GM18909 (cell line): ENCODE results near the gene DOCK4.

ENCODE experiments used
- ATAC-seq: cut with Tn5 transposase; IDR thresholded peaks from one replicate; pipeline ENCODE4 v1.9.1; 2021; ENCODE audit warnings: mild to moderate bottlenecking; ENCODE audit not compliant: unreplicated experiment, poor library complexity

The DOCK4 gene

DNA sequence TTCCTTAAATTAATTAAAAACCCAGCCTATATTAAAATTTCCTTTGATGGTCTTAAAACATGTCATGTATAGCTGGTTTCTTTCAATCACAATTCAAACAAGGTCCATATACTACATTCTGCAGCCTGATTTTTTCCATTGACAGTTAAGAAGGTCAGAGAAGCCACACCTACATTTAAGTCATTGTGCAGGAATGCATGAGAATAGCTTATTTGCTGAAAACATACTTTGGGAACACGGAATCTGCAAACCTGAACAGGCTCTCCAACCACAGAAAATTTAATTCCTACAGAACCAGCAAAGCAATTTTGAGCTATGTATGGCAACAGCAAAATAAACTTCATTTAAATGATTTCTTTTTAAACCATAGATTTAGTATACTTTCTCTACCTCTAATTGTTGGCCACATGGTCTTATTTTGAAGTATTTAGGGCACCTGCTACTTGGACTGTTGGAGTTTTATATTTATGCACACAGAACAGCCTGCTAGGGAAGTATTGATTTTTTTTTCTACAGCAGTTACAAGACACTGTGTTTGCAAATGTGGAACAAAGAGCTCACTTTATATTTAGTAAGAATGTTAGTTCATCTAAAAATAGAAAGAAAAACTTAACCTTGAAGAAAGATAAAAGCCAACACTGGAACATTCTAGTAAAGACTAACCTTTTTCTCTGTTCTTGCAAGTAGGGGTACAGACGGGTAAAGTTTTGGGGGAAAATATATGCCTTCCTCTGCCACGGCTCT is 403.0 kb downstream of the DOCK4 start:
- no peak for ATAC-seq

DNA sequence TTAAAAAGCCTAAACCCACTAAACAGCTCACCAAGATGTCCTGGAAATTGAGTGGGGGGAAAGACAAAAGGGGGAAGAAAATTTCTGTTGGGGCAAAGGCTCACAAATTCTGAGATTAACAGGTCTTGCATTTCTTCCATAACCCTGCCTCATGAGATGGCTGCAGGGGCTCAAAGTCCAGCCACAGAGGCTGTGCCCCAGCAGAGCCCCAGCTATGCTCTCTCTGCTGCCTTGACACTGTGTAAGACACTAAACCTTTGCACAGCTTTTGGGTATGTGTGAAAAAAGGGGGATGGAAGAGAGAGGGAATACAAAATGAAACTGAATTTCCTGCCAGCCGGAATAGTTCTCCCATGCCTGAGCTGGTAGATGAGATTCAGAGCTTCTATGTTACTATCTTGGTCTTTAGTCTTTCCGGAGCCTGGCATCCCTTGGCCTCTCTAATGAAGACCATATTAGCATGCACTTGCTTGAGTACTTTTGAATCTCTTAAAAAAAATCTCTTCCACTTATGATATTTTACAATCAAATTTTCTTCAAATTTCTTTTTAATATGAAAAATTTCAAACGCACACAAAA is 403.9 kb downstream of the DOCK4 start:
- ATAC-seq: no peak

DNA sequence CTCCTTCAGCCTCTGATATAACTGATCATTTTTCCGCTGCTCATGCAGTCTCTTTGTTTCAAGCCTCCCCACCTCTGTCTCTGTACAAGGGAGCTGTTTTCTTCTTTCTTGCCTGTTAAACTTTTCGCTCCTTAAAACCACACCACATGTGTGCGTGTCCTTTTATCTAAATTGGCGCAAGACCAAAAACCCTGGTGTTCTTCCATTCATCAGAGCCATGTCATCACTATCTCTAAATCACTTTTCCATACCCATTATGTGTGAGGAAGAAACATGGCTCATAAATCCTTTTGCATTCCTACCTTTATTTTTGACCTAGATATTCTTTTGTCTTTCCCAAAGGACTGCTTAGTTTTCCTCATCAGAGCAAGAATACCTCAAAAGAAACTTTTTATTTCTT is 404.9 kb downstream of the DOCK4 start:
- ATAC-seq: no peak

DNA sequence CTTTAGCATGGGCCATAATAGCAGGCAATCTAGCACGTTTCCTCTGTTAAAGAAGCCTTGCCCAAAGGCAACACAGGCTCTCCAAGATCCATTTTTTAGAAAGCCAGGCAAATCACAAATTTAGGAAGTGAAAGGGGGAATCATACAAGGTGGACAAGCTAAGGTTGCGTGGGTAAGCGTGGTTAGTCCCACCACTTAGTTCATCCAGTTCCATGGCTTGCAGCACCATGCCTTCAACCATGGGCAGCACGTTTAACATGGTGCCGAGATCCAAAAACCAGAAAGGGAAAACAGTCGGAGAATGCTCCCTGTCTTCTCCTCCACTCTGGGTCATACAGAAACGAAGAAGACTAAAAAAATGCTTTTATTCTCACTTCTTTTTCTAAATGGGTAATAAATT is 409.5 kb downstream of the DOCK4 start:
- ATAC-seq: no peak

DNA sequence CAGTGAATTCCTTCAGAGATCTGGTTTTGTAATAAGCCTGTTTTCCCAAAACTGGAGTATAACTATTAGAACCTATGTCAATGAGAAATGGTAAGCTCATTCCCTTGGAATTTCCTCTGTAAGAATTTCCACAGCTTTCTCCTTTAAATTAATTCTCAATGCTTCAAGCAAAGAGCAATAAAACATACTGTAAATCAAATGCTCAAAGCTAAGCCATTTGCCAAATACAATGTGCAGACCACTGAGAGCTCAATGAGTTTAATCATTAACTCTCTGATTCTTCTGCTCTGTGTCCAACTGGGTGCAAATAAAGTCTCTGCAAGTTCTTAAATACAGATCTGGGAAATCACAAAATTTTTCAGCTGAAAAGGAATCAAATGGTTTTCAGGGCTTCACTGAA is 416.3 kb downstream of the DOCK4 start:
- ATAC-seq: no peak

DNA sequence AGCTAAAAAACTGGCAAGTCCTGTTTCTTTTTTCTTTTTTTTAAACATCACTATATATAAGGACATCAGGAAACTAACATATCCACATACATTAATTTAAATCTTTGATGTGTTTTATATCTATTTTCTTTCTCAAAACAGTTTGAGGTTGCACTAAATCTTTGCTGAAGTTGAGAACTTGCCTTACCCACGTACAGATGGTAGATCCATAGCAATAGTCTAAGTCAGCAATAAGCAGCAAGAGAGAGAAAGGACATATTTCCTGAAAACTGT is 417.2 kb downstream of the DOCK4 start:
- no peak for ATAC-seq

DNA sequence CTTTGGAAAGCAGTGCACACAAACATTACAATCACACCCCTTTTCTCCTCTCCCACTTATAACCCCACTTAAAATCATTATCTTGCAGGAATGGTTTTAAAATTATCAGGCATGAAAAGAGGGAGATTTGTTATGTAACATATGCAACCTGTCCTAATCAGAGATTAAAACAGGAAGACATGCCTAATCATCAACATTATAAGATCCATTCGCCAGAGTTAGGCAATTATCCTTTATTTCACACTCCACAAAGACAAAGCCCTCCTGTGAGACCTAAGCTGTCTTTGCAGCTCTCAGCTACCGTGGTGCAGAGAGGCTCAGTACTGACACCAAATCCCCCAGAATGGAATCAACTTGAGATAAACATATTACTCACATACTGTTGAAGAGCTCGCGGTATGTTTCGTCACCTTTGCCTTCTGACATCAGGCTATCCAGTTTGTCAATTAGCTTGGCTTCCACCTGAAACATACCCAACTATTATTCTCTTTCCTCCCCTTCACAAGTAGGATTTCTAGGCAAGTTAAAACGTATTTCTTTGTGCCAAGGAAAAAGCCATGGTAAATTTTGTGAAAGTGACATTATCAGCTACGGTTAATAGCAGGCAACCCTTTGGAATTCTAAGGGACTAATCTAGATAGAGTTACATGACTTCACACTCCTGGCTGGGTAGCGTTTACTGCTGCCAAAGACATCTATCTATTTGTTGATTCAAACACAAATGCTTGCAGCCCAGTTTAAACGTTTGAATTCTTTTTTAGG is 417.7 kb downstream of the DOCK4 start:
- no peak for ATAC-seq

DNA sequence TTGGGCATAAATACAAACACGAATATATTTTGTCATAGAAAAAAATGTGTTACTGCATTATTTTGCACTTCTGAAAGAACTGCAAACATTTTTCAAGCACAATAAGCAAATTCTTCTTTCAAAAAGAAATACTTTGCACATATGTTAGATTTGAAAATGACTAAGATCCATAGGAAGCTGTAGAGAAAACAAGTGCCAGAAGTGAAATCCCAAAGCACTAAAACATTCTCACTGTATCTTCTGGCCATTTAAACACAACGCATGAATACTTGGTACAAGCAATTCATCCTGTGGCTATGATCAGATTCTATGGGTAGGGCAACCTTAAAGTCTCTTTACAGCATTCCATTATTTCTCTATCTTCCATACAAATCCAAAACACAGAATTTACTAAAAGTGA is 418.5 kb downstream of the DOCK4 start:
- ATAC-seq: no peak

DNA sequence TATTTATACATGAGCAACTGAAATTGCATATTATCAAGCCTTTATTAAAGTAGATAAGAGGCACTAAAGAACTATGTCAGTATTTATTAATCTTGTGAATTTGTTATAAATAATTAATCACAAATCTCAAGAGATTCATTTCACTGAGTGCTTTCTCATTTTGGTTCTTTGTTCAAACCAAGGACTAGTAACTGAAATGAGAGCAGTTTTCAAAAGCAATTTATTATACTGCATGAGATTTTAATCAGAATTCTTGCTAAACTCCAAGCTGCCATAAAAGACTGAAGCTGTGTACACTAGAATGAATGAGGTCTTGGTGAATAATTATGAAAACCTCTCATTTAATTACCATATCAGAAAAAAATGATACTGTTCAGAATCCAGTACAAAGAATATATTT is 419.1 kb downstream of the DOCK4 start:
- no peak for ATAC-seq

DNA sequence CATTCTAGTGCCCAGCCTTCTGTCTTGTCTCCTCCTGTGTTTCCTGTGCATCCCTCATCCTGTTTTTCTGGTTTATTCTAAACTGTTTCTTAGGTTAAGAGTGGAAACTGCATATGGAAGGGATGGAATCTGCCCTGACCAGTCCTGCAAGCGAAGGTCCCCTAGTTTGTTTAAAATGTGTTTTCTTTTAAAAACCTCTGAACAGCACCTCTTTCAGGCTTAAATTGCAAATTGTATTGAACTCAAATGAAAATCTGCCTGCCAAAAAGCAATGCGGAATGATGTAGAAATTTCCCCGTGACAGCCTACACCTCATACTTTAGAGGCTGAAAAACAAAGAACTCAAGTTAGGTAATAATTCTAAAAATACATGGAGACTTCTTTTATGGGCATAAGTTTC is 421.1 kb downstream of the DOCK4 start:
- ATAC-seq: no peak

DNA sequence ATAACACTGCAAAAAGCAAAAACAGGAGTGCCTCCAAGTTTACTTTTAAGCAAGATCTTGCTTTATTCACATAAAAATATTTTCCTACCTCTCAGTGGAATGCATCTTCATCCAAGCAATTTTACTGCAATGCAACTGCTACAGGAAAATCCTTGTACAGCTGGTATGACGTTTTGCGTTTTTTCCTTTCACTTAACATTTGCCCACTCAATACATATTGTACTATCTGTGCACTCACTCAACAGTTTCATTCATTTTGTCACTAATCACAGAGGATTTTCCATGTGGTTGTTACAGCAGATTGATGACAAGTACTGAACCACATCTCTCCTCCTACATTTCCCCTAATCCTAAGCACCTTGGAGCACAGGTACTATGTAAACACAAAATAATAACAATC is 421.9 kb downstream of the DOCK4 start:
- ATAC-seq: no peak

DNA sequence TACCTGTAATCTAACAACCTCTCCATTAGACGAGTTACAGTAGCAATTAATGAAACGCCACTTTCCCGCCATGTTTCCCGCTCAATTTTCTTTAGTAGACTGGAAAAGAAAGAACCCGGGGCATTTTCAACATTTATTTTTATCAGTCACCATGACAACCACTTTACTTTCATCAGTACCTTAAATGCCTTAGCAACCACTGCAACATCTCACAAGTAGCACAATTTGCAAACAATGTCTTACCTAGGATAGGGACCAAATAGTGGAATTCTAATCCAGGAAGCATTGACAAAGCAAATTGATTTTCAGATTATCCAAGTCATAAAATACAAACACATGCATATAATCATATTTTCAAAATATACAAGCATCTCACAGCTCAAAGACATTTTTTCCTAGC is 422.3 kb downstream of the DOCK4 start:
- no peak for ATAC-seq

DNA sequence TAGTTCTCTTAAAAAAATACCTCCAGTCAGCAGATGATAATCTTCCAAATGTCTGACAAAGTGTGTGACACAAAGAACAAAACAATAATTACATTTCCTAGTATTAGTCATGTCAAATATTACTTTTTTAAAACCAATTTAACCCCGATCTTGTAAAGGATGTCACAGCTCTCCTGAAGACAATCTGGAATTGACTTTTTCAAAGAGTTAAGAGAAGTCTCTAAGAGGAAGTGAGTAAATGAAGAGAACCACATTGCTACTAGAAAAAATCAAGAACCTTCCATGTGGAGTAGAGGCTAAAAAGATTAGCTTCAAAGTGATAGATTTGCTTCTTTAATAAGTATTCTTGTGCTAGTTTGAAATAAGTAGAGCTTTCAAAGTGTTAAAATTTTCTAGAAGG is 425.7 kb downstream of the DOCK4 start:
- ATAC-seq: no peak

DNA sequence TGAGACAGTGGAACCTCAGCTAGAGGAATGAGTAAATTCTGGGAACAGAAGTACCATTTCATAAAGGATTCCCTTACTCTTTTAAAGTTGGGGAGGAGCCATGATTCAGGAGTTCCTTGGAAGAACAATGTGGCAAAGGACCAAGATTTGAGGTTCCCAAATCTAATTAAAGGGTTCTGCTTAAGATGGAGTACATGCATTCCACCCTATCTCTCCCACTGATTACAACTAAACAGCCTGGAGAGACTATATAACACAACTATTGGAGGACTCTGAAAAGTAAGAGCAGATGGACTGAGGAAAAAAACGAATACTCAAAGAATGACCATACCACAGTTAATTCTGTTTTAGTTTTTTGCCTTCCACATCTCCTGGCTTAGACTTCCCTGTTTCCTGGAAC is 431.0 kb downstream of the DOCK4 start:
- ATAC-seq: no peak

DNA sequence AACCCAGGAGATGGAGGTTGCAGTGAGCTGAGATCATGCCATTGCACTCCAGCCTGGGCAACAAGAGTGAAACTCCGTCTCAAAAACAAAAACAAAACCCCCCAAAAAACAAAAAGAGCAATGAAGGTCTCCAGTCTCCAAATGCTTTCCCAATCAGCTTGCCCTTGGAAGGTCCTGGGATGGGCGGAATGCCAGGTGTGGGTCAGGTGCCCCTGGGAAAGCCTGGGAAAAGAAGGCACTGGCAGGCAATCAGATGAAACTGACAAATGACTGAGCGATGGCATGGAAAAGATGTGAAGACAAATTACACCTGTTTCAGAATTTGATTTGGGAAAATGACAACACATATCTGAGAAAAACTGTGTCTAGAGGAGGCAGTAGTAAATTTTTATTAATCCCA is 433.5 kb downstream of the DOCK4 start:
- ATAC-seq: no peak

DNA sequence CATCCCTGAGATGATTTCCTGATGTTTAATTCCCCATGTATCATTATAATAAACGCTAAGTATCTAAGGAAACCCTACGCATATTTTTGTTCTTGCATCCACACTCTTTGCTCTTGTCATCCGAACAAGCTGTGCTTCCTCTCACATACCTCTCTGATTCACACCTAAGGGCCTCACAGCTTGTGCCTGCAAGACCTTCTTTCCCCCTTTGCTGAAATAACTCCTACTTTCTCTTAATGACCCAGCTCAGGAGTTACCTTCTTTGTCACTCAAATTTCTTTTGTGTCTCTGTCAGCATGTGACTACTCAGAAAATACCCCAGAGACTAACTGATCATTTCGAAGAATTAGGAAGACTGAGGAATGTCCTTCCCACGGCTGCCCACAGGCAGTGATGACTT is 434.6 kb downstream of the DOCK4 start:
- ATAC-seq: no peak

DNA sequence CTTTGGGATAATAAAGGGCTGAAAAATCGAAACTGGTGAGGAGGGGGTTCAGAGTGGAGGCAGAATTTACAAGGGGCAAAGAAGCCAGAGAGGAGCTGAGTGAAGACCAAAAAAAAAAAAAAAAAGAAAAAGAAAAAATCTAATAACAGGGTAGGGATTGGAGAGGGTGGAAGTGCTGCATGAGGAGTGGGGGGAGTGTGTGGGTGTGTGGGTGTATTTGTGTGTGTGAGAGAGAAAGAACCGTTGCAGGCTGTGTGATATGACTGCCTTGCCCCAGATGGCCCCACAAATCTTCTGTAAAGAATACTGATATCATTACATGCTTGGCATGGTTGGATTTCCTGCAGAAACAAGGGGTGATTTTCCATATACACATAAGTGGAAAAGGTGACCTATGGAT is 436.1 kb downstream of the DOCK4 start:
- ATAC-seq: no peak

DNA sequence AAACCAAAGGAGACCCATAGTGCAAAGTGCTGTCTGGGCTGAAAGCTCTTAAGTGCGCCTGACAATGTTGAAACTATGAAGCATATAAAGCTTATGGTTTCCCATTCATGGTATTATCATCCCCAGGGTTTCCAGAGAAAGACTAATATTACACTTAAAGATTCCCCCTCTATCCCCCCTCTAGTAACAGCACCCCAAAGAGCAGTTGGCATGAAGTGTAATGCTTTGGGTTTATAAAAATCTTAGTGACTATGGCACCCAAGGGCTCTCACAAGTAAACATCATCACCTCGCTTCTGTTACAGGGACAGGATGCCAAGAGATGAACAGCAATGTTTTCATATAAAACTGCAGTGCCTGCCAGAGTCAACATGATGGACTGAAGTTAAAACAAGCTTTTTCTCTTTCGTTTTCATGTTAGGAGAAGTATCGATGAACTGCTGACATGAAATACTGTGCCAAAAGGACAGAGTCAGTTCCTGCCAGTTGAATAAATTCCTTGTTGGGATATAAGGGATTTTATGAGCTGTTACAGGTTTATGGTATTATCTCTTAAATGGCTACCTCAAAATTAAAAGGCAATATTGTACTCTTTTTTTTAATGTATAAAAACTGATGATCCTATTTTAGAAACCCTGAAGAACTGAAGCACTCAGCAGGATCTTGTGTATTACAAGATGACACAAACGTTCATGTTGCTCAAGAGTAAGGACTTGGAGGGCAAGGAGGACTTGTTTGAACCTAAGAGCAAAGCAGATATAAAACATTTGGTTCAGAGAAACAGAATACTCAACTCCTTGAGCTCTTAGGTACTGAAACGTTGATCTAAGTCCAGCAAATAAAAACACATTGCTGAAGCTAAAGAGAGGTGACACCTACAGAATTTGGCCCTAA is 440.2 kb downstream of the DOCK4 start:
- ATAC-seq: no peak

DNA sequence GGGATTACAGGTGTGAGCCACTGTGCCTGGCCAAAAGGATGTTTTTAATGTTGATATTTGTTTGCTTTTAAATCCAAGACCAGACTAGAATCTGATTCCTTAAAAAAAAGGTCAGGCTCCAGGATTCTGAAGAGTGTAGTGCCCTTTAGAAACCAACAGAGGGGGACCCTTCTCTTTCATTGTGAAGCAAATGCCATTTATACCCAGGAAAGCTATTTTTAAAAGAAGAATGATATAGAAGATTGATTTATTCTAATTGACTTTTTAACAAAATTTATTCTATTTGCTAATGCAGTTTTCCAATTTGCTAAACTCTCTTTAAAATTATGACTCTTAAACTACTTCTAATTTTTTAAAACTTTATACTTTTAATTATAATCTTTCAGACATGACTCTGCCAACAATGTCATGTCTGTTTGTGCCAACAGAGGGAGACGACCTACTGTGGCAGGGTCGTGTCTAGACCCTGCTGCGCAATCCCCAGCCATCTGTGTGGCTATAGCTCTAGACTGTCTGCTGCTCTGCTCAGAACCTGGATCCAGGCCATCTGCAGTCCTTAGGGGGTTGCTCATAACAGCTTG is 442.9 kb downstream of the DOCK4 start:
- peak; percentile 46 for ATAC-seq

DNA sequence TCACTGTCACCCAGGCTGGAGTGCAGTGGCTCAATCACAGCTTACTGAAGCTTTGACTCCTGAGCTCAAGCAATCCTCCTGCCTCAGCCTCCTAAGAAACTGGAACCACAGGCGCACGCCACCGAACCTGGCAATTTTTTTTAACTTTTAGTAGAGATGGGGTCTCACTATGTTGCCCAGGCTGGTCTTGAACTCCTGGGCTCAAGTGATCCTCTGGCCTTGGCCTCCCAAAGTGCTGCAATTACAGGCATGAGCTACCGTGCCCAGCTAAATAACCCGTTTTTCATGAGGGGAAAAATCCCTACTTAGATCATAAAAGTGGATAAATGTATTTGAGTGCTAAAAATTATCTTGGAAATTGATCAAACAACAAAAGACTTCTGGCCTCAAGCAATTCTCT is 443.4 kb downstream of the DOCK4 start:
- ATAC-seq: no peak

DNA sequence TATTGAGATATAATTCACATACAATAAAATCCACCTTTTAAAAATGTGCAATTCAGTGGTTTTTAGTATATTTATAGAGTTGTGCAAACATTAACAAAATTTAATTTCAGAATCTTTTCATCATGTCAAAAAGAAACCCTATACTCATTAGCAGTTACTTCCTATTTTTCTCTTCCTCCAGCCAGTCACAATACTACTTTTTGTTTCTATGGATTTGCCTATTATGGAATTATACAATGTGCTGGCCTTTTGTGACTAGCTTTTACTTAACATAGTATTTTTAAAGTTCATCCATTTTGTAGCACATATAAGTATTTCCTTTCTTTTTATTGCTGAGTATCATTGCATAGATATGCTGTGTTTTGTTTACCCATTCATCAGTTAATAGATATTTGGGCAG is 444.0 kb downstream of the DOCK4 start:
- ATAC-seq: no peak
